Stimulated activated CD8-positive, alpha-beta memory T cell treated with anti-CD3 and anti-CD28 coated beads, Interleukin-2, amount 100 ng/mL, for 1 hour (primary cell): ENCODE data around the gene OFD1.

Experiments
- DNase-seq, 2 donors: peaks; one replicate each; pipeline ENCODE4 v3.0.0-alpha.2; 2020; ENCODE audit warnings: low read depth in 2 of 2

OFD1 gene

GRCh38 chrX:13754765-13755164, 20.2 kb downstream of the OFD1 start:
- no peak for DNase-seq

- DNase-seq: no peak
Observed at GRCh38 chrX:13755254-13755653, 20.7 kb downstream of the OFD1 start.

- no peak for DNase-seq
Observed at GRCh38 chrX:13756381-13756780, 21.8 kb downstream of the OFD1 start.

GRCh38 chrX:13759152-13759718, 24.7 kb downstream of the OFD1 start:
- DNase-seq: no peak

- no peak for DNase-seq
Observed at GRCh38 chrX:13760426-13760825, 25.9 kb downstream of the OFD1 start.

GRCh38 chrX:13761606-13762414, 27.3 kb downstream of the OFD1 start:
- DNase-seq: no peak

GRCh38 chrX:13763489-13763888, 28.9 kb downstream of the OFD1 start:
- no peak for DNase-seq

- no peak for DNase-seq
Observed at GRCh38 chrX:13764281-13764680, 29.7 kb downstream of the OFD1 start.

GRCh38 chrX:13764765-13765164, 30.2 kb downstream of the OFD1 start:
- no peak for DNase-seq

- DNase-seq: no peak
Observed at GRCh38 chrX:13768939-13769338, 34.4 kb downstream of the OFD1 start.

GRCh38 chrX:13770013-13770535, 35.5 kb downstream of the OFD1 start:
- no peak for DNase-seq

- DNase-seq: no peak
Observed at GRCh38 chrX:13774696-13775095, 40.1 kb downstream of the OFD1 start.

GRCh38 chrX:13775837-13776236, 41.3 kb downstream of the OFD1 start:
- DNase-seq: no peak

- no peak for DNase-seq
Observed at GRCh38 chrX:13776387-13776786, 41.8 kb downstream of the OFD1 start.

- no peak for DNase-seq
Observed at GRCh38 chrX:13778916-13779315, 44.4 kb downstream of the OFD1 start.

GRCh38 chrX:13780868-13781427, 46.4 kb downstream of the OFD1 start:
- no peak for DNase-seq

- no peak for DNase-seq
Observed at GRCh38 chrX:13786048-13786447, 51.5 kb downstream of the OFD1 start.

- no peak for DNase-seq
Observed at GRCh38 chrX:13790206-13791131, 55.9 kb downstream of the OFD1 start.

- no peak for DNase-seq
Observed at GRCh38 chrX:13791145-13791544, 56.6 kb downstream of the OFD1 start.

GRCh38 chrX:13791559-13791958, 57.0 kb downstream of the OFD1 start:
- no peak for DNase-seq

GRCh38 chrX:13793897-13794296, 59.3 kb downstream of the OFD1 start:
- DNase-seq: no peak

- DNase-seq: no peak
Observed at GRCh38 chrX:13794417-13794816, 59.9 kb downstream of the OFD1 start.
